Right hindlimb (tissue), 1 donor: ENCODE results near the gene BCL10.

Source experiments
- DNase-seq: peaks from one replicate; pipeline ENCODE4 v3.0.0-alpha.2; 2018

BCL10 gene

GRCh38 chr1:85219853-85220610 is 56.4 kb downstream of the BCL10 start:
- DNase-seq = no peak

DNA sequence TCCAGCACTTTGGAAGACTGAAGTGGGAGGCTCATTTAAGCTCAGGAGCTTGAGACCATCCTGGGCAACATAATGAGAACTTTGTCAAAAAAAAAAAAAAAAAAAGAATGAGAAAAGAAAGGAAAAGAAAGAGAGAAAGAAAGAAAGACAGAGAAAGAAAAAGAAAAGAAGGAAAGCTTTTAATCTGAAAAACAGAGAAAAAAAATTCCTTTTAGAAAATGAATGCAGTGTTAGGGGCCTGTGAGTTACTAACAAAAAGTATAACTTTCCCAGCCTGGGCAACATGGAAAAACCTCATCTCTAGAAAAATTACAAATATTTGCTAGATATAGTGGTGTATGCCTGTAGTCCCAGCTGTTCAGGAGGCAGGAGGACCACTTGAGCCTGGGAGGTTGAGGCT is 59.7 kb downstream of the BCL10 start:
- DNase-seq = no peak
